GM18909 (cell line): ENCODE data around the gene DHRS4.
A peak's percentile ranks its signal among the peaks of the same experiment; 100 is the strongest.
"Not testable (repeated sequence)": the region's sequence is repeated elsewhere in the genome, so short reads cannot be mapped to it uniquely, and the experiment has no call there.

ENCODE experiments used
- ATAC-seq: cut with Tn5 transposase; IDR thresholded peaks from one replicate; pipeline ENCODE4 v1.9.1; 2021; ENCODE audit warnings: mild to moderate bottlenecking; ENCODE audit not compliant: unreplicated experiment, poor library complexity

DHRS4 gene

DNA sequence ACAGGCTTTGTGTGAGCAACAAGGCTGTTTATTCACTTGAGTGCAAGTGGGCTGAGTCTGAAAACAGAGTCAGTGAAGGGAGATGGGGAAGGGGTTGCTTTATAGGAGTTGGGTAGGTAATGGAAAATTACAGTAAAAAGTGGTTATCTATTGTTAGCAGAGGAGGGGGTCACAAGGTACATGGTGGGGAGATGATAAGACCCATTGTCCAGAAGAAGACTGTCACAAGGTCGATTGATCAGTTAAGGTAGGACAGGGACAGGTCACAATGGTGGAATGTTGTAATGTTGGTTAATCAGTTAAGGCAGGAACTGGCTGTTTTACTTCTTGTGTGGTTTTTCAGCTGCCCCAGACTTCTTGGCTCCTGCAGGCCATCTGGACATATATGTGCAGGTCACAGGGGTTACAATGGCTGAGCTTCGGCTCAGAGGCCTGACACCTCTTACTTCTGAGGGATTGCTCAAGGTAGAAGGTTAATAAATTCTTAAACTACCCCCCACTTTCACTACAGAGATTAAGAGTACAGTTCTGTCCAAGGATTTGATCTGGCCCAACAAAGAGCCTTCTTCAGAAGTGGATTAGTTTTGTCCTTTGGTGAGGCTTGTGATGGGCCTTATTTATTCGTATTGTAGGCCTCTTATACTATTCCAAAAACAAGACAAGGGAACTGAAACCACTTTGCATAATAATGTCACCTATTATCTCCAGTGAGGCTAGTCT, 13.8 kb upstream of the DHRS4 start:
- peak; percentile 71 for ATAC-seq

GRCh38 chr14:23941230-23941629, 12.3 kb upstream of the DHRS4 start:
- ATAC-seq: no peak

DNA sequence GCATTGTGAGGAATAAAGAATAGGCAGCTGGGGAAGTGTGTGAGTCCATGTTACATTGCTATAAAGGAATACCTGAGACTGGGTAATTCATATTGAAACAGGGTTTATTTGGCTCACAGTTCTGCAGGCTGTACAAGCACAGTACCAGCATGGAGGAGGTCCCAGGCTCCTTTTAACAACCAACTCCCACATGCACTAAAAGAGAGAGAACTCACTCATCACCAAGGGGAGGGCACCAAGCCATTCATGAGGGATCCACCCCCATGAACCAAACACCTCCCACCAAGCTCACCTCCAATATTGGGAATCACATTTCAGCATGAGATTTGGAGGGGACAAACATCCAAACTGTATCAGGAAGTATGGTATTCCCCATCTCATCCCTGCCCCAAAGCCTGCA, 11.9 kb upstream of the DHRS4 start:
- ATAC-seq: no peak

DNA sequence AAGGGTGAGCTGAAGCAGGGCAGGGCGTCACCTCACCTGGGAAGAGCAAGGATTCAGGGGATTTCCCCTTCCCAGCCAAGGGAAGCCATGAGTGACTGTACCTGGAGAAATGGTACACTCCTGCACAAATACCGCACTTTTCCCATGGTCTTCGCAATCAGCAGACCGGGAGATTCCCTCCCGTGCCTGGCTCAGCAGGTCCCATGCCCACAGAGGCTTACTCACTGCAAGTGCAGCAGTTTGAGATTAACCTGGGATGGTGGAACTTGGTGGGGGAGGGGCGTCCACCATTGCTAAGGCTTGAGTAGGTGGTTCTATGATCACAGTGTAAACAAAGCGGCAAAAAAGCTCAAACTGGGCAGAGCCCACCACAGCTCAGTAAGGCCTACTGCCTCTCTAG, 11.0 kb upstream of the DHRS4 start:
- ATAC-seq: no peak

GRCh38 chr14:23949069-23949468, 4.5 kb upstream of the DHRS4 start:
- ATAC-seq: not testable (repeated sequence)

GRCh38 chr14:23950411-23951135, 3.0 kb upstream of the DHRS4 start:
- no peak for ATAC-seq

DNA sequence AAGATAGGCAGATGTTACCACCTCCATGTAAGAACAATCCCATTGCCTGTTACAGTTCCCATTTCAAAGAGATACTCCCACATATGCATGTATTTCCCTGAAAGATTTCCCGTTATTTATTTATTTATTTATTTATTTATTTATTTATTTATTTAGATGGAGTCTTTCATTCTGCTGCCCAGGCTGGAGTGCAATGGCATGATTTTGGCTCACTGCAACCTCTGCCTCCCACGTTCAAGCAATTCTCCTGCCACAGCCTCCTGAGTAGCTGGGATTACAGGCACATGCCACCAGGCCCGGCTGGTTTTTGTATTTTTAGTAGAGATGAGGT, 2.5 kb upstream of the DHRS4 start:
- not testable (repeated sequence) for ATAC-seq

DNA sequence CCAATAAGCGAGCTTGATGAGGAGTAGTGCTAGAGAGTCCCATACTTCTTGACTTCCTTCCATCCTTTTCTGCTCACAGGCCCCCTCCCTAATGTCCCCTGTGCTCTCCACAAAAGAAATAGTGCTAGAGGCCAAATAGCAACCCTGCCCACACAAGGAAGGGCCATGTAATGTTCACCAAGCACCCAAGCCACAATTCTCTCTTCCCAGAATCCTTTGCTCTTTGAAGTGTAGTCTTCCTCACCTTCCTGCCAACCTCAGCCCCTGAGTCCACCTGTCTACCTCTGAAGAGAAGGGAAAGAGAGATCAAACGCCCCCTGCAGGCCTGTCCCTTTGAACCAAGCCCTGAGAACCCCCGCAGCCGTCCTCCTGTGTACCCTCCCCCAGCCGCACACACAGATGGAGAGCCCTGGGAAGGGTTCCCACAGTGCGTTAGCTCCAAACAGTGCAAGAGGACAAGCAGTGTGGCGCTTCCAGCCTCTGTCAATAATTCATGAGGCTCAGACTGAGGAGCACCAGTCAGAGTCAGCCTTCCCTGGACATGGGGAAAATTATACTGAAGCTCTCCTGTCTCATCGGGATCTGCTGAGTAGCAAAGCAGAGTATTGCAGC, 1.9 kb upstream of the DHRS4 start:
- no peak for ATAC-seq

- ATAC-seq: peak; percentile 1
Observed at GRCh38 chr14:23953116-23953463, 480 bp upstream of the DHRS4 start.

GRCh38 chr14:23954279-23954614, 677 bp downstream of the DHRS4 start:
- ATAC-seq: peak; percentile 13

DNA sequence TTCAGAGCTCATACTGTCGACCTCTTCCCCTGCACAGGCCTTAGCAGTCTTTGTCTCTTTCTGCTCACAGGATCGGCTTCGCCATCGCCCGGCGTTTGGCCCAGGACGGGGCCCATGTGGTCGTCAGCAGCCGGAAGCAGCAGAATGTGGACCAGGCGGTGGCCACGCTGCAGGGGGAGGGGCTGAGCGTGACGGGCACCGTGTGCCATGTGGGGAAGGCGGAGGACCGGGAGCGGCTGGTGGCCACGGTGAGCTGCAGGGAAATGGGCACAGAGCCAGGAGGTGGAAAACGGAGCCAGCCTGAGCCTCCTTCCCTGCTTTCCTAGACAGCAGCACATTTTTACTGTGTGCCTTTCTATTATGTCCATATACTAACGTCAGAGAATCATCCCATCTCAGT, 1.4 kb downstream of the DHRS4 start:
- ATAC-seq: not testable (repeated sequence)

DNA sequence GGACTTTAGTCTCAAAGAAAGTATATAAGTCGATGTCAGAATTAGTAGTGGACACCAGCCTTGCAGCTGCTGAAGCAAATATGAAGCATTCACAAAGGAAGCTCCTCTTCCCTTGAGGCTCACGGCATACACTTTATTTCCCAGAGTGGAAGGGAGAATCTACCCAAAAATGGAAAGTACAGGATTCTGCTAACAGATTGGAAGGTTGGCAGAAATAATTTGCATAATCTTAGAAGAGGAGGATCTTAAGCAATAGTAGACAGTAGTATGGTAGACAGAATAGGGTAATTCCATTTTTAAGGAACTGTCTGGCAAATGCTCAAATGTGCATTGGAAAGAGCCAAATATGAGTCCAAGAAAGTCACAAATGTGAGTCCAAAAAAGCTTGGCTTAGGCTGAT, 2.2 kb downstream of the DHRS4 start:
- not testable (repeated sequence) for ATAC-seq

DNA sequence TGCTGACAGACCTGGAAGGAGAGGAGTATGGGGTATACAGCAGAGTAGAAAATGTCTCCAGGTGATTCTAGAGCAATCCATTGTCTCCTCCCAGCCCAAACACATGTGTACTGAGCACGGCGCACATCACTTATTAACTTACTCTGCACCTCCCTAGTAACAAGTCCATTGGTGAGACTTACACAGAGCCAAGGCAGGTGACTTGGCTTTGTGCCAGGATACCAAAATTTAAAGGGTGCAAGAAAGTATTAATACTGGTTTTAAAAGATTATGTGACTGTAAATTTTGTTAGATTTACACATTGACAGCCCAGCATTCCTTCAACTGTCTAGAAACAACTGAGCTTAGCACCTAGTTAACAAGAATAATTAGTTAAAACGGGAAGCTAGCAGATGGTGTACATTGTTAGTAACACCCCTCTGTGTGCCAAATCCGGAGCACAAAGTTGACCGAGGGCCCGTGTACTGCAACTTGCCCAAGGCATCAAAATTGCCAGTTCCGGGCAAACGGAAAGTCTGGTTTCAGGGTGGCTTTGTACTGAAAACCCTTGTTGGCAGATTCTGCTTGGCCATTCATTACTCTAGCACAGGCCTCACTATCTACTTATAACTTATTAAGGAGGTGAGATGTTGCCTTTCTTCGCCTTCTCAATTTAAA, 4.5 kb downstream of the DHRS4 start:
- ATAC-seq: not testable (repeated sequence)

DNA sequence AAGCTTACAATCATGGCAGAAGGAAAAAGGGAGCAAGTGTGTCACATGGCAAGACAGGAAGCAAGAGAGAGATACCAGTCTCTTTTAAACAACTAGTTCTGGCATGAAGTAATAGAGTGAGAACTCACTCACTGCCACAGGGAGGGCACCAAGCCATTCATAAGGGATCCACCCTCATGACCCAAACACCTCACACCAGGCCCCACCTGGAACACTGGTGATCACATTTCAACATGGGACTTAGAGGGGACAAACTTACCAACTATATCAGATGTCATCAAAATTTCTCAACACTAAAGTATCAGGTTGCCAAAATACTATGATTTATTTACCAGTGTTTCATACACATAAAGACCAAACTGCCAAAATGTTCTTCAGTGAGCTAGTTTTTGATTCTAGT, 7.3 kb downstream of the DHRS4 start:
- ATAC-seq: not testable (repeated sequence)

DNA sequence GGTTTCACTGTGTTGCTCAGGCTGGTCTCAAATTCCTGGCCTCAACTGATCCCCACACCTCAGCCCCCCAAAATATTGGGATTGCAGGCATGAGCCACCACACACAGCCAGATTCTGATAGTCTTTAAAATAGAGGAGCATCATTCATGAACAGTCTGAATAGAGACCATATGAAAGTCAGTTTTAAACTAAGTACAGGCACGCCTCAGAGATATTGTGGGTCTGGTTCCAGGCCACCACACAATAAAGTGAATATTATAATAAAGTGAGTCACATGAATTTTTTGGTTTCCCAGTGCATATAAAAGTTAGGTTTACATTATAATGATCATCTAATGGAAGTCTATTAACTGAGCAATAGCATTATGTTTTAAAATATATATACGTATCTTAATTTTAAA, 8.1 kb downstream of the DHRS4 start:
- ATAC-seq: not testable (repeated sequence)

GRCh38 chr14:23969130-23969480, 15.5 kb downstream of the DHRS4 start:
- not testable (repeated sequence) for ATAC-seq

DNA sequence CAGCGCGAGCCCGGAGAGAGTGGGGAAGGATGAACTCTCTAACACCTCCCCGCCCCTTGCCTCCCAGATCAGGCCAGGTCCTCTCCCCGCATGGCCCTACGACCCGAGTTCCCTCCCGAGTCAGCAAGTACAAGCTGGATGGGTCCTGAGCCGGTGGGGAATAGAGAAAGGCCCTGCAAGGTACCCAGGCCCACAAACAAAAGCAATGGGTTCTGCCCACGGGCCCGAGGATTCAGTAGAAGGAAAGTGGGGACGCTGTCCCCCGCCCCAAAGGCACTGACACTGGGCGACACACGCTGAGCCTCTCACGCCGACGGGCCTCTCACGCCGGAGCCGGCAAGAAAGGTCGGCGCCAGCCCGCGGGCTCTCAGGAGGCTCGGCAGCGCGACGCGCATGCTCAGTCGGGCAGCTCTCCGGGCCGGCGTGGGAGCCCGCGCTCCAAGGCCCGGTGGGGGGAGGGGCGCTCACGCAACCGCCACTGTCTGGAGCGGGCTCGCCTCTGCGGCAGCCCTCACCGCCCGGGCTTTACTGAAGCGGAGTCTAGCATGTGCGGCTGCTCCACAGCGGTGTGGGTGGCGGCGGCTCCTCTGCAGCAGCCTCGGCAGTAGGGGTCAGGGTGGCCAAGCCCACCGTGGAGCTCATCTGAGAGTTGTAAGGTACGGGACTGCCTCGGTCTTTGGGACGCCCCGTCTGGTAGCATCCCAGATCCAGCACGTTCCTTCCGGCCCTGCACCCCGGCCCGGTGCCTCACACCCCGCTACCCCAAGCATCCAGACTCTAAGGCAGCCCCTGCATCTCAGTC, 16.1 kb downstream of the DHRS4 start:
- ATAC-seq: peak; percentile 80

DNA sequence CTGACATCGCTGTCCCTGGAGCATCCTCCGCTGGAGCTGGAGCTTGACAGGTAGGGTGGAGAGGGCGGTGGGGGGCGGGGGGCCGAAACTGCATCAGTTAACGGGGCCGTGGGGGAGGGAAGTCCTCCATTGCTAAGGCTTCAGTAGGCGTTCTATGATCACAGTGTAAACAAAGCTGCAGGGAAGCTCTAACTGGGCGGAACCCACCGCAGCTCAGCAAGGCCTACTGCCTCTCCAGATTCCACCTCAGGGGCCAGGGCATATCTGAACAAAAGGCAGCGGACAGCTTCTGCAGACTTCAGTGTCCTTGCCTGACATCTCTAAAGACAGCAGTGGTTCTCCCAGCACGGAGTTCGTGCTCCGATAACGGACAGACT, 16.7 kb downstream of the DHRS4 start:
- not testable (repeated sequence) for ATAC-seq

DNA sequence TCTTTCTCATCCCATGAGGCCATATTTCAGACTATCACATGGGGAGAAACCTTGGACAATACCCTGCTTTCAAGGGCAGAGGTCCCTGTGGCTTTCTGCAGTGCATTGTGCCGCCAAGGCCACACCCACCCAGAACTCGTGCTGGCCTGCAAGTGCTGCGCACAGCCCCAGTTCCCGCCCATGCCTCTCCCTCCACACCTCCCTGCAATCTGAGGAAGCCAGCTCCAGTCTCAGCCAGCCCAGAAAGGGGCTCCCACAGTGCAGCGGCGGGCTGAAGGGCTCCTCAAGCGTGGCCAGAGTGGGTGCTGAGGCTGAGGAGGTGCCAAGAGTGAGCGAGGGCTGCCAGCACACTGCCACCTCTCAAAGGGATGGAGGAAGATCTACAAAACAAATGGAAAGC, 19.6 kb downstream of the DHRS4 start:
- ATAC-seq: not testable (repeated sequence)

DNA sequence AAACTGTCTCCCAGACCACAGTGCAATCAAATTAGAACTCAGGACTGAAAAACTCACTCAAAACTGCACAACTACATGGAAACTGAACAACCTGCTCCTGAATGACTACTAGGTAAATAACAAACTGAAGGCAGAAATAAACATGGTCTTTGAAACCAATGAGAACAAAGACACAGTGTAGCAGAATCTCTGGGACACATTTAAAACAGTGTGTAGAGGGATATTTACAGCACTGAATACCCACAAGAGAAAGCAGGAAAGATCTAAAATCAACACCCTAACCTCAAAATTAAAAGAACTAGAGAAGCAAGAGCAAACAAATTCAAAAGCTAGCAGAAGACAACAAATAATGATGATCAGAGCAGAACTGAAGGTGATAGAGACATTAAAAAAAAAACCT, 20.5 kb downstream of the DHRS4 start:
- ATAC-seq: not testable (repeated sequence)

GRCh38 chr14:23977208-23977607, 23.6 kb downstream of the DHRS4 start:
- ATAC-seq: not testable (repeated sequence)
